Right atrium auricular region (tissue), 2 donors: Measurements from ENCODE around the gene POC1A. TPM values are rescaled to one million over a fixed set of nuclear protein-coding genes. Genes with fewer than 3 reads are reported as not detected.
"Not testable (repeated sequence)": the region's sequence is repeated elsewhere in the genome, so short reads cannot be mapped to it uniquely, and the experiment has no call there.

Source experiments
- DNase-seq: peaks from one replicate; pipeline ENCODE4 v3.0.0-alpha.2; 2019; ENCODE audit warnings: low spot score
- H3K27ac ChIP-seq, 2 donors: fragments of 200-600 bp; sonication (generic); 1 replicate in 1 of 2; 2 replicates in 1 of 2; pipeline ENCODE4 v1.5.1; 2016 to 2019
- H3K27me3 ChIP-seq, 2 donors: fragments of 200-600 bp; sonication (generic); one replicate each; pipeline versions ENCODE4 v1.5.1 to v1.6.0; 2017 to 2019
- H3K36me3 ChIP-seq: fragments of 200-600 bp; sonication (generic); one replicate; pipeline ENCODE4 v1.5.1; 2016
- H3K4me1 ChIP-seq, 2 donors: fragments of 200-600 bp; sonication (generic); one replicate each; pipeline versions ENCODE4 v1.5.1 to v1.6.0; 2017 to 2019
- H3K4me3 ChIP-seq, 2 donors: fragments of 200-600 bp; sonication (generic); 1 replicate in 1 of 2; 2 replicates in 1 of 2; pipeline ENCODE4 v1.5.1; 2017 to 2019; ENCODE audit warnings: mild to moderate bottlenecking in 1 of 2, moderate library complexity in 1 of 2
- H3K9me3 ChIP-seq, 2 donors: fragments of 200-600 bp; sonication (generic); one replicate each; pipeline ENCODE4 v1.5.1; 2019
- CTCF ChIP-seq, 2 donors: fragments of 200-600 bp; sonication (generic); IDR thresholded peaks; one replicate each; pipeline ENCODE4 v1.5.1; 2019; ENCODE audit warnings: antibody characterized with exemption in 2 of 2
- total RNA-seq, 2 donors: library from RNA; depleted of rRNA; stranded (reverse); fragments of >200 nt; gene quantifications; one replicate each; pipeline ENCODE4 v1.1.0, GENCODE V29; 2016

The POC1A gene
- total RNA-seq, 2 donors from 2014 or later, result 0.47 to 0.78 TPM

DNA sequence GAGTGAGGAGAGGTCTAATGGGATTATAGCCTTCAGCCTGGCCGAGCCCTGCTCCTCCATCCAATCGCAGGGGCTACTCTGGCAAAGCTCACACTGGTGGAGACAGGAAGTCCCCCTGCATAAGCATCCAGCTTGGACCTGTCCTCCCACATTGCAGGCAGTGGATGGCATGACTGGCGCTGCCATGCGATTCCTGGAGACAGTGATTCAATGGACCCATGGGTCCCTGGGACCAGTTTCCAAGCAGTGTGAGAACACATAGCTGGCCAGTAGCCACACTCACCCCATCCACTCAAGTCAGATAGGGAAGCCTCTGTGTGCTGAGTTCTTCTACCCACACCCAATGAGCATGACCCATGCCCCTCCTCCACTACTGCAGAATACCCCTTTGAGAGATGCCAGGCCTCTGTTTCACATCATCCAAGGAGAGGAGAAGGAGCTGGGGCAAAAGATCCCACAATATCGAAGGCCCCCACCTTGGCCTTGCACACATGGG lies 18.1 kb upstream of the POC1A start:
- Histone ChIP-seq H3K27me3 (no peaks in the 10 kb centered on the region), H3K36me3 (no peaks in the 10 kb centered on the region), H3K9me3 (no peaks in the 10 kb centered on the region), H3K4me1 (no peaks in the 10 kb centered on the region), H3K4me3 (no peak overlapping the region), H3K27ac (no peak overlapping the region)
- TF ChIP-seq CTCF (IDR thresholded peaks at IDR 0.05), result no peak
- no peak for DNase-seq

DNA sequence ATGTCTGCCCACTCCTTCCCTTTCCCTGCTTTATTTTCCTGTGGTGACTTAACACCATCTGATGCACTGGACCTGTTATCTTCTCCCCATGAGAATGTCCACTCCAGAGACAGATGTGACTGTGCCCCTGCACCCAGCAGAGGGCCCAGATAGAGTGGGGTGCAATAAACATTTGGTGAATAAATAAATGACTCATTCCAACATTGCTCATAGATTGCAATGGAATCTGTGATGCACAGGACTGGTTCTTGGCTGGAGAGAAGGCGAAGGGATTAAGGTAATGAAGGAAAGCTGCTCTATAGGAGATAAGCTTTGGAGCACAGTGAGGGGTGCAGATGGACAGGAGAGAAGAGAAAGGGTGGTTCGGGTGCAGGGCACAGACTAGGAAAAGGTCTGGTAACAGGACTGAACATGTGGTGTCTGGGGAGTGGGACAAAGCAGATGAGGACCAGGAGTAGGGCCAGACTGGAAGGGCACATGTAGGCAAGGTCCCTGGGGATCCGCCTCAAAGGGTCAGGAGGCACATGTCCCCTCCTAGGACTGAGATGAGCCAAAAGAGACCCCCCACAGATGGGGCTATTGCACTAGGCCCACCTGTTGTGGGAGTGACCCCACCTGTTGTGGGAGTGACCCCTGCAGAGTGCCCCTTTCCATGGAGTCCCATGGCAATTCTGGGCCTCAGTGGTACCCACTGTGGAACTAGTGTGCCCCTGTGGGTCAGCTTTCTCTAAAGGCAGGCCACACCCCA lies 17.5 kb upstream of the POC1A start:
- TF ChIP-seq CTCF (IDR thresholded peaks at IDR 0.05), result no peak
- H3K4me1 ChIP-seq, result no peaks in the 10 kb centered on the region
- H3K9me3 ChIP-seq, result no peaks in the 10 kb centered on the region
- no peak overlapping the region for H3K27ac ChIP-seq
- no peaks in the 10 kb centered on the region for H3K36me3 ChIP-seq
- H3K4me3 ChIP-seq, result no peak overlapping the region
- H3K27me3 ChIP-seq, result no peaks in the 10 kb centered on the region
- DNase-seq, result no peak

DNA sequence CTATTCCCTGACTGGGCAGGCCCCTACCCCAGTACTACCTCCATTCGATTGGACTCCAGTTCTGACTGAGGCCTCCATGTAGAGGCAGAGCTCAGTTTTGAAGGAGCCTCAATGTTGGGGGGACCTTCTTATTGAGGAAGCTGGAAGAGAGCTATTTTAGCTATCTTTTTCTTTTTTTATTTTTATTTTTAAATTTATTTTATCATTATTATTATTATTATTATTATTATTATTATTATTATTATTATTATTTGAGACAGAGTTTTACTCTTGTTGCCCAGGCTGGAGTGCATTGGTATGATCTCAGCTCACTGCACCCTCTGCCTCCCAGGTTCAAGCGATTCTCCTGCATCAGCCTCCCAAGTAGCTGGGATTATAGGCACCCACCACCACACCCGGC lies 16.0 kb upstream of the POC1A start:
- DNase-seq, H3K36me3 ChIP-seq, H3K9me3 ChIP-seq, H3K4me1 ChIP-seq, H3K4me3 ChIP-seq, H3K27ac ChIP-seq, H3K27me3 ChIP-seq: not testable (repeated sequence)

GRCh38 chr3:52167240-52167639 lies 13.0 kb upstream of the POC1A start:
- no peak overlapping the region for H3K4me3 ChIP-seq
- H3K27ac ChIP-seq, result no peak overlapping the region
- no peaks in the 10 kb centered on the region for H3K27me3 ChIP-seq
- no peaks in the 10 kb centered on the region for H3K36me3 ChIP-seq
- no peak for TF ChIP-seq CTCF (IDR thresholded peaks at IDR 0.05)
- no peaks in the 10 kb centered on the region for H3K4me1 ChIP-seq
- no peaks in the 10 kb centered on the region for H3K9me3 ChIP-seq
- no peak for DNase-seq

DNA sequence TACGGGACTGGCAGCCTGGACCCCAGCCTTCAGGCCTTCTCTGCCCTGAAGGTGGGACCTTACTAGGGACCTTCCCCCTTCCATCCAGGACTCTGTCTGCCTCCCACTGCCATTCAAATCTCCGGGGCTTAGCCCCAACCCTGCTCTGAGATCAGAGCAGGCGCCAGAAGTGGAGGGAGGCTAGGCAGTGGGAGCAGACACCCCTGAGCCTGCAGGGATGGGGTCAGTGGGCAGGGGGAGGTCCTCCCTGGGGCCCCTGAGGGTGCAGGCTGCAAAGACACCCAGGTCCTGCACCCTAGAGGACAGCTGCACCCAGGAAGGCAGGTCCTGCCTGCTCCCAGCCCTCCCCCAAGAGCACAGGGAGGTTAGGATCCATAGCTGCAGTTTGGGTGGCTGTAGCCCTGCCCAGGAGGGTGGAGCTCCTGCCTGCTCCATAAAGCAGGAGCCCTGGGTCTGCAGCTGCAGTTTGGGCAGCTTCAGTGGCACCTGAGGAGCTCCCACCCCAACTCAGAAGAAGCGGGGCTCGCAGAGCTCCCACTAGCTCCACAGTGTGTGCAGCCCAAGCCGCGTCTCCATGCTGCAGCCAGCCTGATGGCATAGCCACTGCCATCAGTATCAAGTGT lies 8.1 kb upstream of the POC1A start:
- no peak for DNase-seq
- no peaks in the 10 kb centered on the region for H3K36me3 ChIP-seq
- H3K27me3 ChIP-seq, result no peaks in the 10 kb centered on the region
- no peak overlapping the region for H3K4me3 ChIP-seq
- H3K4me1 ChIP-seq, result no peaks in the 10 kb centered on the region
- no peak for TF ChIP-seq CTCF (IDR thresholded peaks at IDR 0.05)
- no peaks in the 10 kb centered on the region for H3K9me3 ChIP-seq
- no peak overlapping the region for H3K27ac ChIP-seq

DNA sequence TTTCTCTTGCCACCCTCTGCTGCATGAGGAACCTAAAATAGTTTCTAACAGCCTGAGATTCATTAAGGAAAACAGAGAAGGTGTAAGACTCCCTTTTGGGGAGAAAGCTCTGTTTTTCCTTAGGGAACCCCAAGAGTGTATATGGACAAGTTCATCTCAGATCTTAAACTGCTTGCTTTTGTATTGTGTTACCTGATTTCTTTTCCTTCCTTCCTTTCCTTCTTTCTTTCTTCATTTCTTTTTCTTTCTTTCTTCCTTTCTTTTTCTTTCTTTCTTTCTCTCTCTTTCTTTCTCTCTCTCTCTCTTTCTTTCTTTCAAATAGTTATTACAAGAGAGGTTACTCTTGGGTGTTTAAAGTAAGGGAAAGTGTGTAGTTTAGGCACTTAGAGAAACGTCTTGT lies 5.3 kb upstream of the POC1A start:
- Histone ChIP-seq H3K36me3 (no peaks in the 10 kb centered on the region), H3K4me1 (peaks cover 0 to 5% of the 10 kb centered on the region in 2 donors), H3K27ac (no peak overlapping the region), H3K27me3 (no peaks in the 10 kb centered on the region), H3K9me3 (no peaks in the 10 kb centered on the region), H3K4me3 (no peak overlapping the region)
- no peak for DNase-seq
- no peak for TF ChIP-seq CTCF (IDR thresholded peaks at IDR 0.05)
